C4-2B (cell line): ENCODE measurements around the gene FLT4.

Source experiments
- H3K27ac ChIP-seq: fragments of 450-650 bp; 2 replicates; pipeline ENCODE4 v1.5.1; 2017
- ZFX ChIP-seq: fragments of 450-650 bp; IDR thresholded peaks from 2 replicates; pipeline ENCODE4 v1.6.1; 2017
- TF ChIP-seq, protein P1 (sequence below): fragments of 450-650 bp; conservative IDR thresholded peaks from 2 replicates; pipeline ENCODE4 v1.5.1; 2017; ENCODE audit warnings: mild to moderate bottlenecking

FLT4 gene

DNA sequence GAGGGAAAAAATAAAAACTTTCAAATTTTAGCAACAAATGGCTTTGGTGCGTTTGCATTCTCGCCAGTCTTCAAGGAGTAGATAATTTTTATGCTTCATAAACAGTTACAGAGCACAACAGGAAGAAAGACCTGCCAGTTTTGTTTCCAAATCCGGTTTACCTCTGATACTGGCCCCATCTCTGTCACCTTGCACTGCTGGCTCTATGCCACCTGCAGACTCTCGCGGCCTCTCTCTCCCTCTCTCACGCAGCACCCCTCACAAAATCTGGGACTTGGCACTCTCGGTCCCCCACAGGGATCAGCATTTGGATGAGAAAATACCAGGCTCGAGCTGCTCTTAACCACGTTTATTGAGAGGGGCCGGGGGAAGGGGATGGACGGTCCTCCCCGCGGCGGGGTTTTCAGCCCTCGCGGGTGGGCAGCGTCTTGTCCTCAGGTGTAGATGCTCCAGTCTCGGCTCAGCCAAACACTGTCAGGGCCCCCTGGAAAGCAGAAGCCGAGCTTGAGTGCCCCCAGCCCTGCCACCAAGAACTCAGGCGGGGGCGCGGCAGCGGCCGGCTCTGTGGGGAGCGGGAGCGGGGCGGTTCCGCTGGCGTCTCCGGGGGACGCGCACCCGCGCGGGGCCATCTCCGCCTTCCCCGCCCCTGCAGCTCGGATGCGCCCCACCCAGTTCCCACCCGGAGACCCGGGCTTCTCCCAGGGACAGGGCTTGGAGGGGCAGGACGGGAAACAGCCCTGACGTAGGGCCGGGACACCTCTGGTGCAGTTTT is 59.4 kb downstream of the FLT4 start:
- TF ChIP-seq ZFX, result no peak
- TF ChIP-seq, protein P1, sequence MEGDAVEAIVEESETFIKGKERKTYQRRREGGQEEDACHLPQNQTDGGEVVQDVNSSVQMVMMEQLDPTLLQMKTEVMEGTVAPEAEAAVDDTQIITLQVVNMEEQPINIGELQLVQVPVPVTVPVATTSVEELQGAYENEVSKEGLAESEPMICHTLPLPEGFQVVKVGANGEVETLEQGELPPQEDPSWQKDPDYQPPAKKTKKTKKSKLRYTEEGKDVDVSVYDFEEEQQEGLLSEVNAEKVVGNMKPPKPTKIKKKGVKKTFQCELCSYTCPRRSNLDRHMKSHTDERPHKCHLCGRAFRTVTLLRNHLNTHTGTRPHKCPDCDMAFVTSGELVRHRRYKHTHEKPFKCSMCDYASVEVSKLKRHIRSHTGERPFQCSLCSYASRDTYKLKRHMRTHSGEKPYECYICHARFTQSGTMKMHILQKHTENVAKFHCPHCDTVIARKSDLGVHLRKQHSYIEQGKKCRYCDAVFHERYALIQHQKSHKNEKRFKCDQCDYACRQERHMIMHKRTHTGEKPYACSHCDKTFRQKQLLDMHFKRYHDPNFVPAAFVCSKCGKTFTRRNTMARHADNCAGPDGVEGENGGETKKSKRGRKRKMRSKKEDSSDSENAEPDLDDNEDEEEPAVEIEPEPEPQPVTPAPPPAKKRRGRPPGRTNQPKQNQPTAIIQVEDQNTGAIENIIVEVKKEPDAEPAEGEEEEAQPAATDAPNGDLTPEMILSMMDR, result no peak
- H3K27ac ChIP-seq, result peak overlapping the region; percentile 24; the same call in 1 of the 2 replicates

DNA sequence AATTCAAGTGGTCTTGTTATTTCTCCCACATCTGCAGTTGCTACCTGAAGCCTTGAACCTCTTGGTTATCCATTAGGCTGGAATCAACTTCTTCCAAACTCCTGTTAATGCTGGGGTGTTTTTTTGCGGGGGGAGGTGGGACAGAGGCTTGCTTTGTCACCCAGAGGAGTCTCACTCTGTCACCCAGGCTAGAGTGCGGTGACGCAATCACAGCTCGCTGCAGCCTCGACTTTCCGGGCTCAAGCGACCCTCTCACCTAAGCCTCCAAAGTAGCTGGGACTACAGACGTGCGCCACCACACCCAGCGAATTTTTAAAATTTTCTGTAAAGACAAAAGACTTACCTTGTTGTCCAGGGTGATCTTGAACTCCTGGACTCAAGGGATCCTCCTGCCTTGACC is 62.5 kb downstream of the FLT4 start:
- no peak for TF ChIP-seq ZFX
- TF ChIP-seq, protein P1, result no peak
- H3K27ac ChIP-seq, result no peak overlapping the region

DNA sequence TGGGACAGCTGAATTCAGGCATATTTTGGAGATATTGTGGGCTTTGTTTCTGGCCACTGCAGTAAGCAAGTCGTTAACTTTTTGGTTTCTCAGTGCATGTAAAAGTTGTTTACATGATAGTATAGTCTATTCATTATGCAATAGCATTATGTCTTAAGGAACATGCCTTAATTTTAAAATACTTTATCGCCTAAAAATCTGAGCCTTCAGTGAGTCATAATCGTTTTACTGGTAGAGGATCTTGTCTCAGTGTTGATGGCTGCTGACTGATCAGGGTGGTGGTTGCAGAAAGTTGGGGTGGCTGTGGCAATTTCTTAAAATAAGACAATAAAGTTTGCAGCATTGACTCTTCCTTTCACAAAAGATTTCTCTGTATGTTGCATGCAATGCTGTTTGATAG is 63.2 kb downstream of the FLT4 start:
- no peak overlapping the region for H3K27ac ChIP-seq

DNA sequence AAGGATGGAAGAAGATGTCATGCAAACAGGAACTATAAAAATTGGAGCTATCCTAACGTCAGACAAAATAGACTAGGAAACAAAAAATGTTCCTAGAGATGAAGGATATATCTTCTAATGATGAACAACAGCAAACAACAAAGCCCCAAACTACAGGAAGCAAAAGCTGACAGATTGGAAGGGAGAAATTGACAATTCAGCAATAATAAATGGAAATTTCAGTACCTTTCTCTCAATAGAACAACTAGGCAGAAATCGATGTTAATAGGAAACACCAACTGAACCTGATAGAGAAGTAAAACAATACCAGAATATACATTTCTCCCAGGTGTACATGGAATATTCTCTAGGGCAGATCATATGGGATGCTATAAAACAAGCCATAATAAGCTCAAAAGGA is 65.7 kb downstream of the FLT4 start:
- H3K27ac ChIP-seq, result no peak overlapping the region
- TF ChIP-seq, protein P1, result no peak

More for the DNA sequence above, 63.2 kb downstream of the FLT4 start:
- TF ChIP-seq, protein P1, result no peak
- no peak for TF ChIP-seq ZFX

DNA sequence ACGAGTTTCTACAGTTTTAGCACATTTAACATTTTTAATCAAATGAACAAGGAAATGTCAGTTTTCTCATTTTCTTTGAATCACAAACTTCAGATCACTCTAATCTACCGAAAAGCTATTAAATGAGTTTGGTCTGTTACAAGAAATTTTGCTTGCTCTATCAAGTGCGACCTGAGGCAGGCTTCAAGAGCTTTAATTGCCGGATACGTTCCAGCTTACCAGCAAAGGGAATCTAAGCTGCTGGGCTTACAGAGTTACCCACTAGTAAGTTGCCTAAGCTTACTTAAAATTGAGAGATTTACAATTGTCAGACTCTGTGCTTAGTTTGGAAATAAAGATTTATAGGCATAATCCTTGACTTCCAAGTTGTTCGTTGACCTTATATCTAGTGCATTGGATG is 68.7 kb downstream of the FLT4 start:
- no peak for TF ChIP-seq ZFX
- TF ChIP-seq, protein P1, result no peak

DNA sequence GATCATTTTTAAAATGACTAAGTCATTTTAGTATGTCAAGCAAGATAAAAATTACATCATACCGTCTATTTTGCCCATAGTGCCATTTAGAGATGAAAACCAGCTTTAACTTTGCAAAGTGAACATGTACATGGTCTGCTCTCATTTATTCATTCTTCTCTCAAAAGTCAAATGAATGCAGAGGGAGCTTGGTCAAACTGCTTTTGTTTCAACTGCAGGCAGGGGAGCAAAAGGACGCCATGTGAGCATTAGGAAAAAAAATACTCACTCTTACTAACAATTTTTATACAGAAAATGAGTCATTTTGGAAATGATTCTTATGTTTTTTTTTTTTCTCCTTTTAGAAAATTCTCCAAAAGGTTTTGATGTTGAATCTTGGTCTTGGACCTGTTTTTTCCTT is 73.8 kb downstream of the FLT4 start:
- TF ChIP-seq, protein P1, result no peak
- no peak overlapping the region for H3K27ac ChIP-seq

More for the DNA sequence above, 68.7 kb downstream of the FLT4 start:
- H3K27ac ChIP-seq, result no peak overlapping the region

DNA sequence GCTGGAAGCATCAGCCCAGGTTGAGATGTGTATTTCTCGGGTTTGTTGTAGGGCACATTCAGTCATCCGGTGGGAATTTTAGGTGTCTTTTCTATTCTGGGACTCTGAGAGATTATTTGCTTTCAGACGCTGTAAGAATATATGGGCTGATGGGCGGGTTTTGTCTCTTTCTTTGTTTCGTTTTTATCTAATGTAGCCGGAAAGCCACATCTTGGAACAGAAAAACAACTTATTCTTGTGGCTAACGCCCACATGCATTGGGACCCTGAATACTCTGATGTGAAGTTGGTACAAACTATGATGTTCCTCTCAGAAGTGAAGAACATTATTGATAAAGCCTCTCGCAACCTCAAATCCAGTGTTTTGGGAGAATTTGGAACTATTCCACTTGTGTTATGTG is 80.5 kb downstream of the FLT4 start:
- H3K27ac ChIP-seq, result no peak overlapping the region
- no peak for TF ChIP-seq ZFX
- TF ChIP-seq, protein P1, result no peak
